COLO829 (cell line): ENCODE data around the gene METRN.

Source experiments
- DNase-seq: peaks from one replicate; pipeline ENCODE4 v3.0.0; 2012; ENCODE audit warnings: low spot score

METRN gene

DNA sequence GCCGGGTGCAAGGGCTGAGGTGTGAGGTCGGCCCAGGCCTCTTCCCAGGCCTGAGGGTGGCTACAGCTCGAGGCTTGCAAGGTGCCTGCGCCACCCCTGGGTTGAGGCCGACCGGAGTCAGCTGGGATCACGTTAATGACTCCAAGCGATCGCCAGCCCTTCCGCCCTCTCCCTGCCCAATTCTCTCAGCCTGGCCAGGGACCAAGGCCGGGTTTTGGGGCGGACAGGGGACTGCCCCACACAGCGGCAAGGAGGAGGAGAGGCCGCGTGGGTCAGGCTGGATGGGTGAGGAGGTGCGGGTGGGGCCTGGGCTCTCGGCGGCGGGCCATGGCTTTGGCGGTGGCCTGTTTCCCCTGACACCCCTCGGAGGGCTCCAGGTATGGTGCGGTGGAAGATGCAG is 21.6 kb upstream of the METRN start:
- DNase-seq: no peak

DNA sequence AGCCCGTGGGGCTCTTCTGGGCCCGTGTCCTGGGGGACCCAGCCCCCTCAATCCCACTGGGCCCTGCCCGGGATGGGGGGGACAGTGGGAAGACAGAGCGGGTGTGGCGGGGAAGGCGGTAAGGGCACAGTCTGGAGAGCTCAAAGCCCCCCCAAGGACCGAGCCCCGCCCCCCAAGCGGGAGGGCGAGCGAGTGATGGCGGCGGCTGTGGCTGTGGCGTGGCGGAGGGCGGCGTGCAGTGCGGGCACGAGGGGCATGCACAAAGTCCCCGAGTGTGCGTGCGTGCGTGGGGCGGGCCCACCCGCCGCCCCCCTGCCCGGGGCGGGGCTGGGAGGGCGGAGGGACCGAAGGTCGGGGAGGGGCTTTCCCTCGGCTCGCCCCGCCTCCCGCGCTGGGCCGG is 21.2 kb upstream of the METRN start:
- no peak for DNase-seq

DNA sequence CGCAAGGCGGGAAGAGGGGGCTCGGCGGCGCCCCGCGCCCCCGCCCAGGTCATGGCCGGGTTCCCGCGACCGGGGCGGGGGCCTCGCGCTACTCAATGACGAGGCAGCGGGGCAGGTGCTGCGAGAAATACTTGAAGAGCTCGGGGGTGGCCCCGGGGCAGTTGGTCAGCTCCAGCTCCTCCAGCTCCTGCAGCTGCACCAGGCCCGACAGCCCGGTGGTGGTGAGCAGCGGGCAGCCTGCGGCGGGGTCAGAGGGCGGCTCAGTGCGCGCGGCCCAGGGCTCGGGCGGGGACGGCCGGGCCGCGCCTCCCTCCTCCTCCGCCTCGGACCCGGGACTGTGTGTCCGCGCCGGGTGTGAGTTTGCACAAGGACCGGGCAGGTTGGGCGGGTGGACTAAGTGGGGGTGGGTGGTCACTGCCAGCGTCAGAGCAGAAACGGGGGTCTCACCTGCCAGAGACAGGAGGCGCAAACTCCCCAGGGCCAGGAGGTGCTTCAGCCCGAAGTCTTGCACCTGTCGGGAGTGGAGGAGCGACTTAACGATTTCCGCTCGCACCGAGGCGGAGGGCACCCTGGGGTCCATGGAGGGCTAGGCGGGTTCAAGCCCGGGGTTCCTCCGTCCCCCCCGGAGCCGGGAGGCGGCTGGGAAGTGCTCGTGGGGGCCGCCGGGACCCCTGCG is 20.6 kb upstream of the METRN start:
- DNase-seq: no peak

DNA sequence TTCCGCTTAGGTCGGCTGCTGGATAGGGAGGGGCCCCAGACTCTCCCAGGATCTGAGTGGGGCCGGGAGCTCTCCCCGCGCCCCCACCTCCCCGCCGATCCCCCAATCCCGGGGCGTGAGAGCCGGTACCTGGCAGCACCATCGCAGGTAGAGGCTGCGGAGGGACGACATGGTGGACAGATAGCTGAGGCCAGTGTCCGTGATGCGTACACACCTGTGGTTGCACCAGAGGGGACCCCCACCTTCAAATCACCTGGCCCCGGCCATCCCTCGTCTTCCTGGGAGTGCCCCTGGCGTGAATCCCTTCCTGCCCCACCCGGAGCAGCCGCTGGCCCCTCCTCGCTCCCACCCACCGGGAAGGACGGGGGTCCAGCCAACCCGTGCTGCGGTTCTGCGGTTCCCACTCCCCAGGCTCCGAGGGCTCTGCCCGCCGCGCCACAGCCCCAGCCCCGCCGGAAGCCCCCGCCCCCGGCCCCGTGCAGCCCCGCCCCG is 20.0 kb upstream of the METRN start:
- DNase-seq: no peak

DNA sequence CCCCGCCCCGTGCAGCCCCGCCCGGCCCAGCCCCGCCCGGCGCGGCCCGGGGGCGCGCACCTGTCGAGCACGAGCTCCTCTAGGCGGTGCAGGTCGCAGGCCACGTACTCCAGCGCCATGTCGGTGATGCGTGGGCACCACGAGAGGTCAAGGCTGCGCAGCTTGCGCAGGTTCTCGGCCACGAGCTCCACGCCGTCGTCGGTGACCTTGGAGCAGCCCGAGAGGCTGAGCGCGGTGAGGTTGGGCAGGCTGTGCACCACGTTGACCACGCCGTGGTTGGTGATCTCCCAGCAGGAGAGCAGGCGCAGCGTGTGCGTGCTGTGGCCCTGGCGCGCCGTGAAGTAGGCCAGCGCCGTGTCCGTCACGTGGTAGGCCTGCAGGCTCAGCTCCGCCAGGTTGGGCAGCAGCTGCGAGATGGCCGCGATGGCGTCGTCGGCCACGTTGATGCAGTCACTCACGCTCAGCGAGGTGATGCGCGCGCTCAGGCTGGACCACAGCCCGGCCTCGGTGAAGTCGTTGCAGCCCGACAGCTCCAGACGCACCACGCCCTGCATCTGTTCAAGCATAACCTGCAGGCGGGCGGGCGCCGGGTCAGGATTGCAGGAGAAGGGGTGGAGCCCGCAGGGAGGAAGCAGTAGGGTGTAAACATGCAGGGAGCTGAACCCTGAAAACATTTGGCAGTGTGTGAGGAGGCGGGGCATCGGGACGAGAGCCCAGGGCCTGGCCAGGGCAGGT is 19.4 kb upstream of the METRN start:
- no peak for DNase-seq

DNA sequence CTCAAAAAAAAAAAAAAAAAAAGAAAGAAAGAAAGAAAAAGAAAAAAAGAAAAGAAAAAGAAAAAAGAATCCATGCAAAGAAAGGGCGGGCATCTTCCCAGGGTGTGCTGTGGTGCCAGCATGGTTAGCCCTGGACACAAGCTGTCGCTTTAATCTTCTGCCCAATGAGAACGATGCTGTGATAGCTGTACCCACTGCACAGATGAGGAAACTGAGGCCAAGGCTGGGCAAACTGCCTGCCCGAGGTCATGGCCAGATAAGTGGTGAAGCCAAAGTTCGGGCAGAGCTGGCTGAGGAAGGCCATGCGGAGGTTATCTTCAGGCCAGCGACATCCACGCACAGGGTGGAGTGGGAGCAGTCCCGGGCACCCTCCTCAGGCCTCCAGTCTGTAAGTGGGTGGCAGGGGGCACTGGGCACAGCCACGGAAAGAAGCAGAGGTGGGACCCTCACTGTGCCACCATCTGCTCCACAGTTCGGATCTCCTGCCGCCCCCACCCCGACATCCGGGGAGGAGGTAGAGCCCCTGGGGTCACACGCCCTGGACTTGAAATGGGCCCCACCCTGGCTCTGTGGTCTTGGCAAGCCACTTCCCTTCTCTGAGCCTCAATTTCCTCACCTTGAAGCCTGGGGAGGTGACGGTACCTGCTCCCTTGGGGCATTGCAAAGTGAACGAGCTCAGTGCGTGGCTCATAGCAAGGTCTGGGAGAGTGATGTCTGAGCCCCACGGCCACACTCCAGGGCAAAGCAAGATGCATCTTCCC is 15.8 kb upstream of the METRN start:
- no peak for DNase-seq

DNA sequence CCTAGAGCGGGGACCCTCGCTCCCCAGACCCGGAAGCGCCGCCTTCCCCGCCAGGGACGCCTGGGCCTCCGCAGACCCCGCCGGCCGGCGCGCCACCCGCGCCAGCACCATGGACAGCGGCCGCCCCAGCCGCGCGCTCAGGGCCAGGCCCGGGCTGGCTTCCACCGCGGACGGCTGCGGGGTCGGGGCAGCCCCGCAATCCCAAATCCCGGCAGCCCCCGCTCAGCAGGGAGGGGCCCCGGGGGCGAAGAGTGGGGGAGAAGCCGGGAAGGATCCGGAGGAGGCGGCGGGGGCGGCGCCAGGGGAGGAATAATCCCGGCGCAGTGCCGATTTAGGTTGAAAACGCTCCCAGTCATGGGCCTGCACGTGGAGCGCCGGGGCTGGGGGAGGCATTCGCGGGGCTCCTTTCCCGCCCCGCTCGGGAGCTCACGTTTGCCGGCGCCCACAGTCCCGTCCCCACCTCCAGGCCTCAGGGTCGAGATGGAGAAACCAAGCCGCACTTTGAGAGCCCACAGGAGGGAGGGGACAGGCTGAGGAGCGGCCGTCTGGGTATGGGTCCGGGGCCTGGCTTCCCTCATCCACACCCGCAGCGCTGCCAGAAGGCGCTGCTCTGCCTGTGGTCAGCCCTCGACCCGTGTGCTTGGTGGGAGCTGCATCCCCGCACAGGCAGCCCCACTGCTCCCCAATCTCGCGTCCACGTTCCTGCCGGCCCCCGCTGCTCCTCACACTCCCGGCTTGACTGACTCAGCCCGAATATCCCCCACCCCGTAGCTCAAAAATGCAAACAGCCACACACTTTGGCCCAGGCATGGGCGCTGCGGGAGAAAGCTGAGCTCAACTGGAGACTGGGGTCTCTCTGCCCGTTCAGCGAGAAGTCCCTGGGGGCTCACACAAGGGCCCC is 14.0 kb upstream of the METRN start:
- no peak for DNase-seq

DNA sequence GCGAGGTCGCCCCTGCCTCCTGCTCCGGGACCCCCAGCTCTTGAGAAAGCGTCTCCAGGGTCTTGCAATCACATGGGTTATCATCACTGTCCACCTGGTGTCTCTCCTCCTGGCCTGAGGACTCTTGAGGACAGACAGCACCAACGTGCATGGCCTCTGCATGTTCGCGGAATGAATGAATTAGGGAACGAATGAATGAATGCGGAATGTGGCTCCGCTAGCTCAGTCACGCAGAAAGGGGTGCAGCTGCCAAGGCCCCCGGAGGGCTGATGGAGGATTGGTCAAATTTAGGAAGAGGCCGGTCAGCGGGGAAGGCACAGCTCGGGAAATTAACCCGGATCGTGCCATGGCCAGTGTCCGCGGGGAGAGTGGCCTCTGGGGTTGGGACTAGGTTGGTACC is 12.6 kb upstream of the METRN start:
- DNase-seq: no peak

DNA sequence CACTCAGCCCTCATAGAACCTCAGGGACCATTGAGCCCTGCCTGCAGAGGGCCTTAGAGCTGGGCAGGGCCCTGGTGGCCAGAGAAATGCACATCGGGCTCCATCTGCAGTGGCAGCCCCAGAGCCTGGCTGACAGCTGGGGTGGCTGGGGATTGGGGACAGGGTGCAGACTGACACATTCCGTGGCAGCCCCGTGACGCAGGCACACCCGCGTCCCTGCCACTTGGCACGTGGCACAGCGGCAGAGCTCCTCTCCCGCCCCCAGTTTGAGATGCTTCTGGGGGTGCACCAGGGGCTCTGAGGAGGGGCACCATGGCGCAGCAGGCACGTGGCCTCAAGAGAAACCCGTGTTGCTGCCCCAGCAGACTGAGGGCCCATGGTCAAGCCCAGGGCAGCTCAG is 11.5 kb upstream of the METRN start:
- DNase-seq: no peak

DNA sequence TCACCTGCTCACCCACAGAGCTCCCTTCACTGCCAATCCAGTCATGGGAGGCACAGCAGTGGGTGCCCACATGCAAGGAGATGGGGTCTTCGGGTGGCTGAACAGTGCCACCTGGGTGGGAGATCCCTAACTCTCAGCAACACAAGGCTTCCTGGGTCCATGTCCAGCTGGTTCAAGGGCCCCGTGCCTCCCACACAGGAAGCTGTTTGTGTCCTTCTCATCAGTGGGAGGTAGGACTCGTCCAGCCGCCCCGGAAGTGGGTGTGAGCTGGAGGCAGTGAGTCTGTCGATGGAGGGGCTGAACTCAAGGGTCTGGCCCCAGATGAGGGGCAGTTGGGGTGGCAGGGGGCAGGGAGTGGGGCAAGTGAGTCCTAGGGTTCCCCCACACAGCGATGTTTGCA is 10.9 kb upstream of the METRN start:
- no peak for DNase-seq

DNA sequence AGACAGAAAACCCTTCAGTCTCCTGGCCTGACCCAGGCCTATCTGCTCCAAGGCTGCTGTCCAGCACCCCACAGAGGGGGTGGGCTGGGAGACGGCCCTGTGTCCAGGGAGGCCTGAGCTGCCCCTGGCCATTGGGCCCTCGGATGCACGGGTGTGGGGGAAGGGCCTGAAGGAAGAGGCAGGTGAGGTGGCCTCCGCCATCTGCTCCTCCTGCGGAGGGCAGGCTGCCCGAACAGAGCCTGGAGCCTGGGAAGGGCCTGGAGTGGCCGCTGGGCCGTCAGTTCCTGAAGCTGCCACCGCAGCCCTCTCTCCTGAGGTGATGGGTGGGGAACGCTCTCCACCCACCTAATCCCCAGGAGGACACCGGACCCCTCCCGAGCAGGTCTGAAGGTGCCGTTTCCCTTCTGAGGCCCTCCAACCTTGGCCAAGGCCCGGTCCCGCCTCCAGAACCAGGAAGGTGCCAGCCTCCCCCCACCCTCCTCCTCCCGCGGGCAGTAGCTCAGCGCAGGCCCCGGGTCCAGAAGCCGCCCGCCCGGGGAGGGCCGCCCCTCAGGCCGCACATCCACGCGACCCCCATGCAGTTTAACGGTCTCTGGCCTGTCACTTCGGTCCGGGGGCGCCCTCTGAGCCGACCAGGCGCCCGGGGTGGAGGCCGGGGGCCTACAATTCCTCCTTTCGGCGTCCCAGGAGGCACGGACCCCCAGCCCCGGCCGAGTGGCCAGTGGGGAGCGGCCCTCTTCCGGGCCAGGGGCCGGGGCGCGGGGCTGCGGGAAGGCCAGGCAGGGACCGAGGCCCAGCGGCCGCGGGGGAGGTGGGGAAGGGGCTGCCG is 10.2 kb upstream of the METRN start:
- no peak for DNase-seq

DNA sequence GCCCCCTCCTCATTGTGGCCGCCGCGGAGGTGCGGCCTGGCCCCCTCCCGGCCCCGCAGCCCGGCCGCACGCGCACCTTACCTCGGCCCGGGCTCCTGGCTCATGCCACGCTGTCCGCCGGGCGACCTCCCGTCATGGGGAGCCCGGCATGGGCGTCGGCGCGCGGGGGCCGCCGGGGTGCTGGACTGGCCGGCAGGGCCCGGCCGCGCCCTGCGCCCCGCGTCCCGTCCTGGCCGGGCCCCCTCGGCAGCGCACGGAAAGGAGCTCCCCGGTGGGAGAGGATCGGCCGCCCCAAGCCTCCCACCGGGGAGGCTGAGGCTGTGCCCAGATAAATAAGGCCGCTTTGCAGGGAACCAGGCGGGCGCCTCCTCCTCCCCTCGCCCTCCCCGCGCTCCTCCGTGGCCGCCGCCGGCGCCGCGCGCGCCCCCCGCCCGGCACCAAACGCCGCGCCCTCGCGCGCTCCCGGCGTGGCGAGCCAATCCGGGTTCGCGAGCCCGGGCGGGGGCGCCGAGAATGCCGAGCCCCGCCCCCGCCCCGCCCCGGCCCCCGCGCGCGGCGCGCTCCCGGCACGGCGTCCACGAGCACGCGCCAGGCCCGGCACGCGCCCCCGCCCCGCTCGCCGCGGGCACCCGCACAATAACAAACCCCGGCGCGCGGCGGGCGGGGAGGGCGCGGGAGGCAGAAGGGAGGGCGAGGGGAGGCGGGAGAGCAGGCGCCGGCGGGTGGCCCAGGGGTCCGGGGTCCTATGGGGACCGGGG is 9.3 kb upstream of the METRN start, which contains the start of gene FBXL16:
FBXL16 (minus strand) TSS at position 371 of the 758 bp plus-strand sequence. CDS start 8,396 bp downstream, outside the sequence.
- no peak for DNase-seq

DNA sequence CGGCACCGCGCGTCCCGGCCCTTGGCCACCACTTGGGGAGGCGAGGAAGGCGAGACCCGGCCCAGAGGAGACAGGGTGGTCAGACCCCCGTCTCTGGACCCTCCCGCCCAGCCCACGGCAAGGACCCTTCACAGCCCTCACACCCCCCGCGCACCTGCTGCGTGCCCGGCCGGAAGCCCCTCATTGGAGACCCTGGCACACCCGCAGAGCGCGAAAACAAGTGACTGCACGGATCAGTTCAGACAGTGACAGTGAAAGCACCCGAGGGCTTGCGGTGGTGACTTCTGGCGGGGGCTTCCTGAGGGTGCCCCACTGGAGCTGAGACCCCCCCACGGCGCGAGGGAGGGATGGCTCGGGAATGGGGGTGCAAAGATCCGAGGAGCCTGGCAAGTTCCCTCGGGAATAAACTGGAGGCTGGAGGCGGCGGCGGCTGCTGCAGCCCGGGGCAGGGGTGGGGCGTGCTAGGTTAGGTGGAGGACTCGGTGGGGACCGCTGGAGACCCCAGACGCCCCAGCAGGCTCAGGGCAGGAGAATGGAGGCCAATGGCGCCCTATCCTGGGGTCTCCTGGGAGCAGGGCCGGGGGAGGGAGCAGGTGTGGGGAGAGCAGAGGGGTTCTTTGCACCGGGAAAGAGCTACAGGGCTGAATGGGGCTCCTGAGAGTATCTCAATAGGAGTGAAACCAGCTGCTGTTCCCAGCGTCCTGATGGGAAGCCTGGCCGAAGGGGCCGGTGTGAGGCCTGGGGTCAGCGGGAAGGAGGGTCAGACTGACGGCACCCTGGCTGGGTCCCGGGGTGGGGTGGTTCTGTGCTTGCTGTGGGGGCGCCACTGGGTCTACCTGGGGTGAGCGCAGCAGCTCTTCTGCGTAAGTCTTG is 8.5 kb upstream of the METRN start:
- DNase-seq: no peak

DNA sequence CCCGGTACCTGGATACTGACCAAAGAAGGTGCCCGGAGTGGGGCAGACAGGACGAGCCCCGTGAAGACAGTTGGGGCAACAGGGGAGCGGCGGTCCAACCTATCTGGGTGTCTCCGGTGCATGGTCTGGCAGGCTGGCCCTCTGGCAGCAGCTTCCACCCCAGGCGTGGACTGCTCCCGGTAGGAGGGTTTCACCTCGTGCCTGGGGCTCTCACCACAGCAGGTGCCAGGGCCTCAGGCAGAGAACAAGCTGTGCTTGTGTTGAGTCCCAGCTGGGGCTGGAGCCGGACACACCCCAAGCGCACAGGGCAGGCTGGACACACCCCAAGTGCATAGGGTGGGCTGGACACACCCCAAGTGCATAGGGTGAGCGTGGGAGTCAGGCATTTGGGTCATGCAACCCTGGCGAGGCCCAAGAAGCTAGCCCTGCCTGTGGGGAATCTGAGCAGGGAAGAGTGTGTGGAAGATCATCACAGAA is 7.8 kb upstream of the METRN start:
- DNase-seq: no peak

DNA sequence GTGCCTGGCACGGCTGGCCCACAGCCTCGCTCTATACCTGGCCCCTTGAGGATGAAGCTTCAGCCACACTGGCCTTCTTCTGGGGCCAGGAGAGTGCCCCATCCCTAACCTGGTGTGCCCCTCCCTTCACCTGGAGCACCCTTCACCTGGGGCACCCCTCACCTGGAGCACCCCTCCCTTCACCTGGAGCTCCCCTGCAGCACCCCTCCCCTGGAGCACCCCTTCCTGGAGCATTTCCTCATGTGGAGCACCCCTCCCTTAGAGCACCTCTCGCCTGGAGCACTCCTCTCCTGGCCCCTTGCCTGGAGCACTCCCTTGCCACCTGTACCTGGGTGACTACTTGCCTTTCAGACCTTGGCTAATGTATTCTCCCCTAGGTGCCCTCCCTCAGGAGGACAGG is 6.9 kb upstream of the METRN start:
- no peak for DNase-seq

DNA sequence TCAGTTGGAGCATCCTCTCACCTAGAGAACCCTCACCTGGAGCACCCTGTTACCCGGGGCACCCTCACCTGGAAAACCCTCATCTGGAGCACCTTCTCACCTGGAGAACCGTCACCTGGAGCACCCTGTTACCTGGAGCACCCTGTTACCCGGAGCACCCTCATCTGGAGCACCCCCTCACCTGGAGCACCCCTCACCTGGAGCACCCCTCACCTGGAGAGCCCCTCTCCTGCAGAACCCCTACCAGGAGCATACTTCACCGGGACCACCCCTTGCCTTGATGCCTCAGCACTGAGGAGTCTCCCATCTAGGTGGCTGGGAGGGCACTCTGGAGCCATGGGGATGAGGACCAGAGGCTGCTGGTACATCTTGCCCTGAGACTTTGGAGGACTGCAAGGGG is 6.0 kb upstream of the METRN start:
- DNase-seq: no peak

DNA sequence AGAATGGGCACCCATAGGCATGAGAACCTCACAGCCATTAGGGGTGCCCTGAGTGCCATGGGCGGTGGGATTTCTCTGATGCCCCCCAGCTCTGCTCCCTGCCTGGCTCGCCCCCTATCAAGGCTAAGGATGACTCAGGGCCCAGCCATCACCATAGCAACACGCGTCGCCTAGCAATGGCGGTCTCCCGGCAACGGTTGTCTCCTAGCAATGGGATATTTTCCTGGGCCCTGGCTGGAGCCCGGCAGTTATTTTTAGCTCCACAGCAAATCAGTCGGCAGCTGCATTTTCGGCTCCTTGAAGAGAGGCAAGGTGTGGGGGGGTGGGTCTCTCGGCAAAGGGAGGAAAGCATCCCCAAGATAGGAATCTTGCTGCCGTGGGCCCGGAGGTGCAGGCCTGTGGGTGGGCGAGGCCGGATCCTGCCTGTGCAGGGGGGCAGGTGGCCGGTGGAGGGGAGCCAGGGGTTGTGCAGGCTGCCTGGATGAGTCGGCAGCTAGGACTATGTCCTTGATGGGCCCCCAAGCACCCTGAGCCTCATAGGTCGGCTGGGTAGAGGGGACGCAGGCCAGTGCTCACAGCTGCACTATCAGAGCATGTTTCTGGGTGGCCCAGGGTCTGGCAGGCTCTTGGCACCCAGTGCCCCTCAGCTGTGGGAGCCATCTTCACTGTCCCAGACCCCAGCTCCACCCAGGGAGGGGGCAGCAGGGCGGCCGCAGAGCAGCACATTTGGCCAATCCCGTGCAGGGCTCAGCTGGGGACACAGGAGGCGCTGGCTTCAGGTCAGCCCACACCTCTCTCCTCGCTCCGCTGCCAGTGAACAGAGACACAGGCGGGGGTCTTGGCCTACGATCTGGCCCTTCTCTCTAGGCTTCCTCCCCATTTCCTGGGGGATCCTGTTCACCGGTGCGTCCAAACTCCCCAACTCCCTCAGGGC is 5.1 kb upstream of the METRN start:
- DNase-seq: peak; percentile 96

DNA sequence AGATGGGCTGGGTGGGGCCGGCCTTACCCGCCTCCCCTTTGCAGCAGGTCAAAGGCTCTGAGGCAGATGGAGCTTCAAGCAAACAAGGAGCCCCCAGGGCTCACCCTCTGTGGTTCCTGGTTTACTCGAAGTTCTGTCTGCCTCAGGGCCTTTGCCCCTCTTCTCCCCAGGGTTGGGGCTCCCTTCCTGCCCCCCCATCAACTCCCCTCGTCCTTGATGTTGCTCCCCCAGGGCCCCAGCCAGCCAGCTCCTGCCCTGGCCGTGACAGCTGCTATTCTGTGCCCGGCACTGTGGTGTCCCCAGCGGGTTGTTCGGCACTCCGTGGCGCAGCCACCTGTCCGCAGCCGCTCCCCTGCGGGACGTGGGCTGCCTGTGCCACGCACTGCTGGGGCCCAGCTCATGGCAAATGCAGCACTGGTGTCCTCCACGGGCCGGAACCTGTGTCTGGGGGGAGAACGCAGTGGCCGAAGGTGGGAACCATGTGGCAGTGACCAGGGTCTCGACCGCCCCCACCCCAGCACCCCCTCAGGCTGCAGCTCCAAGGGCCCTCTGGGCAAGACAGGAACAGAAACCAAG is 4.3 kb upstream of the METRN start:
- no peak for DNase-seq
